ENCODE measurements around the gene LSMEM2. TPM values are rescaled to one million over a fixed set of nuclear protein-coding genes. Genes with fewer than 3 reads are reported as not detected.

Gene LSMEM2
- polyA plus RNA-seq, 1 donor, result 0.25 TPM

DNA sequence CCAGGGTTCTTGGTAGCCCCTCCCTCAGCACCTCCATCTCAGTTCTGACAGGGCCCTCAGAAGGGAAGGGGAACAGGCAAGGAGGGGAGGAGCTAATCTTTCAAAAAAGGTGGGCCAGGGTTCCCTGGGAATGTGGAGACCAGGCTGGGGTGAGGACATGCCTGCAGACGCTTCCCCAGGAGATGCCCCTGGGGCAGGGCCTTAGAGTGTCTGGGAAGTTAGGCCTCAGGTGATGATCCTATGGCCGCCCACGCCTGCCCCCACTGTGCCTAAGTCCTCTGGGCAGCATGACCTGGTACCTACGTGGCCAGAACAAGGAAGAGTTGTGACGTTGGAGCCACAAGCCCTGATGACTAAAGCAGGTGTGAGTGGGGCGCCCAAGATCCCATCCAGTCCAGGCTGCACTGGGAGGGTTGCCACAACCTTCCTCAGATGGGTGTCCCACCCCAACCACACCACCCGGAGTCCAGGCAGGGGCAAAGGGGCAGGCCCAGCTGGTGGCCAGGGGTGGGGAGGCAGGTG, 13.9 kb upstream of the LSMEM2 start:
- peak; percentile 70 to 77 for DNase-seq
- WGBS (ENCODE audit: insufficient coverage, low lambda C conversion rate), result no CpG with 5 or more reads among the region's 7 CpGs

GRCh38 chr3:50265571-50265970, 13.3 kb upstream of the LSMEM2 start:
- H3K27me3 ChIP-seq (ENCODE audit: control insufficient read depth, insufficient read depth, low read length), result no peaks in the 10 kb centered on the region
- H3K4me1 ChIP-seq (ENCODE audit: control insufficient read depth, insufficient read depth, low read length), result peaks cover 73% of the 10 kb centered on the region
- DNase-seq, result no peak
- WGBS (ENCODE audit: insufficient coverage, low lambda C conversion rate), result no CpG with 5 or more reads among the region's 1 CpG
- no peaks in the 10 kb centered on the region for H3K9me3 ChIP-seq (ENCODE audit: control insufficient read depth, low read depth, low read length)
- H3K36me3 ChIP-seq (ENCODE audit: control insufficient read depth, insufficient read depth, low read length), result no peaks in the 10 kb centered on the region
- H3K27ac ChIP-seq (ENCODE audit: low read length), result peak overlapping the region; percentile 98
- no peak overlapping the region for H3K4me3 ChIP-seq (ENCODE audit: low read length)

More for the DNA sequence above, 13.9 kb upstream of the LSMEM2 start:
- Histone ChIP-seq H3K9me3 (ENCODE audit: control insufficient read depth, low read depth, low read length) (no peaks in the 10 kb centered on the region), H3K4me1 (ENCODE audit: control insufficient read depth, insufficient read depth, low read length) (peaks cover 71% of the 10 kb centered on the region), H3K27ac (ENCODE audit: low read length) (peak overlapping the region; percentile 98), H3K36me3 (ENCODE audit: control insufficient read depth, insufficient read depth, low read length) (no peaks in the 10 kb centered on the region), H3K4me3 (ENCODE audit: low read length) (no peak overlapping the region), H3K27me3 (ENCODE audit: control insufficient read depth, insufficient read depth, low read length) (no peaks in the 10 kb centered on the region)

DNA sequence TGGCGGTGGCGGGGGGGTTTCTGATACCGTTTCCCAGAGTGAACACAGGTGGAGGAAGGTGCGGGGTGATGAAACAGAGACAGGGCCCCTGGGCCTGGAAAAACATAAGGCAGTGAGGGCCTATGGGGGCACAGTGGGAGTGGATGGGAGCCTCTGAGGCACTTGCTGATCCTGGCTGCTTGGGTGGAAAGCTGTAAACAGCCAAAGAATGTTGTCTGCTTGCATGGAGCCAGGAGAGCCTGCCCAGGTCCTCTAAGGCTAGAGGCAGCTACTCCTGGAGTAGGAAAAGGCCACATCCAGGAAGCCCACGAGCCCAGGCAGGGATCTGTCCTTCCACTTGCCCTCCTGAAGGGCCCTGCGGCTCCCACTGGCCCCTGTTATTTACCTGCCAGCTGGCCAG, 12.9 kb upstream of the LSMEM2 start:
- Histone ChIP-seq H3K27ac (ENCODE audit: low read length) (peak overlapping the region; percentile 98), H3K36me3 (ENCODE audit: control insufficient read depth, insufficient read depth, low read length) (no peaks in the 10 kb centered on the region), H3K27me3 (ENCODE audit: control insufficient read depth, insufficient read depth, low read length) (no peaks in the 10 kb centered on the region), H3K4me1 (ENCODE audit: control insufficient read depth, insufficient read depth, low read length) (peaks cover 73% of the 10 kb centered on the region), H3K4me3 (ENCODE audit: low read length) (no peak overlapping the region), H3K9me3 (ENCODE audit: control insufficient read depth, low read depth, low read length) (no peaks in the 10 kb centered on the region)
- no CpG with 5 or more reads among the region's 6 CpGs for WGBS (ENCODE audit: insufficient coverage, low lambda C conversion rate)
- no peak for DNase-seq

DNA sequence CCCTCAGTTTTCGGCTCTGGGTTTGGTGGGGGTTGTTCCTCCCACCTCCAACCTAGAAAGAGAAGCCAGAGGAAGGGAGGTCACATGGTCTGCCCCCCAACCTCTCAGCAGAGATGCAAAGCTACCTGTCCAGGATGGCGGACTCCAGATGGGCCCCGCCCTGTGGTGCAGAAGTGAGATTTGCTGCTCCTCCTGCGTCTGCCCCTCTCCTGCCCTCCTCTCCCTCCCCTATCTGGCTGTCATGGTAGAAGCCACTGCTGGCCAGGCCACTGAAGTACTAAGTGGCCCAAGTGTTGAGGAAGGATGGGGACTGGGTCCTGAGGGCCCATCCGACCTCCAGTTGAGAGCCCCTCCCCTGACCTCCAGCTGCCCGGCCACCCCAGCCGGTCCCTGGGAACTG, 12.1 kb upstream of the LSMEM2 start:
- H3K27me3 ChIP-seq (ENCODE audit: control insufficient read depth, insufficient read depth, low read length), result no peaks in the 10 kb centered on the region
- peak overlapping the region; percentile 46 for H3K4me3 ChIP-seq (ENCODE audit: low read length)
- peaks cover 74% of the 10 kb centered on the region for H3K4me1 ChIP-seq (ENCODE audit: control insufficient read depth, insufficient read depth, low read length)
- peak overlapping the region; percentile 98 for H3K27ac ChIP-seq (ENCODE audit: low read length)
- WGBS (ENCODE audit: insufficient coverage, low lambda C conversion rate), result no CpG with 5 or more reads among the region's 7 CpGs
- DNase-seq, result peak in 1 of 2 donors; percentile 34
- peaks cover 1% of the 10 kb centered on the region for H3K36me3 ChIP-seq (ENCODE audit: control insufficient read depth, insufficient read depth, low read length)
- H3K9me3 ChIP-seq (ENCODE audit: control insufficient read depth, low read depth, low read length), result no peaks in the 10 kb centered on the region

DNA sequence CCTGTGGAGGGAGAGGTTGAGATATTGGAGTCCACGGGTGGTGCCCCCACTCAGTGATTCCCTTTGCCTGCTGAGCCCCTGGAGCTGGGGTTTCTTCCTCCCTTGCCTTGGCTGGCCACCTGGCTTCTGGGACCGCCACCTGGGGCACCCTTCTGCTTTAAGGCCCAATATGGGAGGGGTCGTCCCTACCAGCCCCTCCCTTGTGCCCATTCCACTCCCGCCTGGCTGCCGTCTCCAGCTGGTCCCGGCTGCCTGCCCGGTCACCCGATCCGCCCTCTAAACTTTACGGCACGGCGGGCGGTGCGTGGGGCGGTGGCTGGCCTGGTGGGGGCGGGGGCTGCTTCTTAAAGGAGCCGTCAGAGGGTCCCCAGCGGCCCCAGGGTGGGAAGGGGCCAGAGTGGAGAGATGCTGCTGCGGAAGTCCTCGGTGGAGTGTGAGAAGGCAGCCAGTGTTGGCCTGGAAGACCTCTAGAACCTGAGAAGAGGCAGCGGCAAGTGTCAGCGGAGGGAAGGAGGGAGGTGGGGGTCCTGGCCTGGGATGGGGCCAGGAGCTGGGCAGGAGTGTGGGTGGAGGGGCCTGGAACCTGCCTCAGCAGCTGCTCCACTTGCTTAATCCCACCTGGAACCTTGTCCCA, 11.5 kb upstream of the LSMEM2 start:
- Histone ChIP-seq H3K27me3 (ENCODE audit: control insufficient read depth, insufficient read depth, low read length) (no peaks in the 10 kb centered on the region), H3K4me1 (ENCODE audit: control insufficient read depth, insufficient read depth, low read length) (peaks cover 78% of the 10 kb centered on the region), H3K9me3 (ENCODE audit: control insufficient read depth, low read depth, low read length) (no peaks in the 10 kb centered on the region), H3K36me3 (ENCODE audit: control insufficient read depth, insufficient read depth, low read length) (peaks cover 2% of the 10 kb centered on the region), H3K27ac (ENCODE audit: low read length) (peak overlapping the region; percentile 98), H3K4me3 (ENCODE audit: low read length) (peak overlapping the region; percentile 46)
- DNase-seq, result peak in 1 of 2 donors; percentile 74
- no CpG with 5 or more reads among the region's 22 CpGs for WGBS (ENCODE audit: insufficient coverage, low lambda C conversion rate)

GRCh38 chr3:50268276-50268675, 10.6 kb upstream of the LSMEM2 start:
- H3K4me3 ChIP-seq (ENCODE audit: low read length), result no peak overlapping the region
- peaks cover 2% of the 10 kb centered on the region for H3K36me3 ChIP-seq (ENCODE audit: control insufficient read depth, insufficient read depth, low read length)
- no CpG with 5 or more reads among the region's 3 CpGs for WGBS (ENCODE audit: insufficient coverage, low lambda C conversion rate)
- DNase-seq, result peak in 1 of 2 donors; percentile 44
- peaks cover under 1% of the 10 kb centered on the region for H3K27me3 ChIP-seq (ENCODE audit: control insufficient read depth, insufficient read depth, low read length)
- no peaks in the 10 kb centered on the region for H3K9me3 ChIP-seq (ENCODE audit: control insufficient read depth, low read depth, low read length)
- H3K4me1 ChIP-seq (ENCODE audit: control insufficient read depth, insufficient read depth, low read length), result peaks cover 86% of the 10 kb centered on the region
- H3K27ac ChIP-seq (ENCODE audit: low read length), result peak overlapping the region; percentile 98

DNA sequence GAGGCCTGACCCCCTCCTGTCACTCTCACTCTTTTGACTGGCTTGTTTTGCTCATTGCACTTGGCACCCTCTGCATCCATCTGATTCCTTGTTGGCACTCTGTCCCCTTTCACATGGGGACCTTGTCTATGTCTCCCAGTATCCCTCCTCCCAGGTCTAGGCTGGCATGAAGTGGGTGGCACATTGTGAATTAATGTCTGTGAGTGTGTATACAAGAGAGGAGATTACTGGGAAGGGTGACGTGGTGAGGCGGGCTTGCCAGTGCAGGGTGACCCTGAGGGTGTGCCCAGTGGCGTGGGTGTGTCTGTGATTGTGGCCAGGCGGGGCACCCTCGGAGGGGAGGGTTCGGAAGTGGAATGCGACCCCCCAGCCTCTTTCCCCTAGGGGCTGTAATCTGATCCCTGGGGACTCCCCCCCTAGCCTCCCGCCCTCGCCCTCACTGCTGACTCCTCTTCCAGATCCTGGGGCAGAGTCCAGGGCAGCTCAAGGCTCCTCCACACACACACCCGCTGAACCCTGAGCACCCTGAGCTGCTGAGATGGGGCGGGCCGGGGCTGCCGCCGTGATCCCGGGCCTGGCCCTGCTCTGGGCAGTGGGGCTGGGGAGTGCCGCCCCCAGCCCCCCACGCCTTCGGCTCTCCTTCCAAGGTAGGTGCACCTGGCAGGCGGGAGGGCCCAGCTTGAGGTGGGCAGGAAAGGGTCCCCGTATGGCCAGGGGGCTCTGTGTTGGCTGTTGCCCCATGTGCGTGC, 10.0 kb upstream of the LSMEM2 start, which contains the start of gene SEMA3B:
TSS of gene SEMA3B (plus strand) at position 445 of the 749 bp plus-strand sequence. CDS start at position 539, 94 bp downstream.
- DNase-seq, result peak; percentile 94 to 97
- peaks cover 5% of the 10 kb centered on the region for H3K27me3 ChIP-seq (ENCODE audit: control insufficient read depth, insufficient read depth, low read length)
- peak within 1 kb of the TSS; percentile 98 for H3K27ac ChIP-seq (ENCODE audit: low read length)
- peaks cover 90% of the 10 kb centered on the region for H3K4me1 ChIP-seq (ENCODE audit: control insufficient read depth, insufficient read depth, low read length)
- H3K4me3 ChIP-seq (ENCODE audit: low read length), result peak within 1 kb of the TSS; percentile 75
- H3K9me3 ChIP-seq (ENCODE audit: control insufficient read depth, low read depth, low read length), result peaks cover 5% of the 10 kb centered on the region
- H3K36me3 ChIP-seq (ENCODE audit: control insufficient read depth, insufficient read depth, low read length), result peaks cover 5% of the 10 kb centered on the region
- no CpG with 5 or more reads among the region's 21 CpGs for WGBS (ENCODE audit: insufficient coverage, low lambda C conversion rate)

DNA sequence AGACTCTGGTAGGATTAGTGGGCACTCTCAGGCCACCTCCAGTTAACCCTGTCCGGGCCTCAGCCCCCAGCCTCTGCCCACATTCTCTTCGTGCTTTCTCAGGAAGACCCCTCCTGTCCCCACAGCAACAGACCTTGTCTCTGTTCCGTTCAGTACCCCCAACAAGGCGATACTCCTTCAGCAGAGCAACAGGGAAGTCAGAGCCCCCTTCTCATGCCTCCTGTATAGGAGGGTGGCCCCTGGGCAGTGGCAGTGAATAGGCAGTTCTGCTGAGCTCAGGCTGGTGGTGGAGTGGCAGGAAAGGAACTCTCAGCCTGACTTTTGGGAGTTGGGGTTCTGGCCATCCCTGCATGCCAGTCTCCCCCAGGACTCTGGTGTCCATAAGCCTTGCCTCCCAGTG, 9.4 kb upstream of the LSMEM2 start:
- Histone ChIP-seq H3K27me3 (ENCODE audit: control insufficient read depth, insufficient read depth, low read length) (peaks cover 11% of the 10 kb centered on the region), H3K9me3 (ENCODE audit: control insufficient read depth, low read depth, low read length) (peaks cover 6% of the 10 kb centered on the region), H3K4me1 (ENCODE audit: control insufficient read depth, insufficient read depth, low read length) (peaks cover 89% of the 10 kb centered on the region), H3K36me3 (ENCODE audit: control insufficient read depth, insufficient read depth, low read length) (peaks cover 11% of the 10 kb centered on the region), H3K27ac (ENCODE audit: low read length) (peak overlapping the region; percentile 98), H3K4me3 (ENCODE audit: low read length) (peak overlapping the region; percentile 75)
- 40% methylated on average over 1 of the region's 4 CpGs for WGBS (ENCODE audit: insufficient coverage, low lambda C conversion rate)
- no peak for DNase-seq

DNA sequence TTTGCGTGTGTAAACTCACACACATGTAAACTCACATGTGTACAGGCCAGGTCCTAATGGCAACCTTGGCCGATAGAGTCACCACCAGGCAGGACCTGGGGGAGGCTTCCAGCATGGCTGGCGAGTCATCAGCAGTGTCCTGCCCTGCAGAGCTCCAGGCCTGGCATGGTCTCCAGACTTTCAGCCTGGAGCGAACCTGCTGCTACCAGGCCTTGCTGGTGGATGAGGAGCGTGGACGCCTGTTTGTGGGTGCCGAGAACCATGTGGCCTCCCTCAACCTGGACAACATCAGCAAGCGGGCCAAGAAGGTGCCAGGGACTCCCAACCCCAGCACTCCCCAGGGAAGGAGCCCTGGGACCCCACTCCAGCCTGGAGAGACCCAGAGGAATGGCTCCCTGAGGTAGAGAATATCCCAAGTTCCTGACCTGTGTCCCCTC, 8.9 kb upstream of the LSMEM2 start:
- peaks cover 6% of the 10 kb centered on the region for H3K9me3 ChIP-seq (ENCODE audit: control insufficient read depth, low read depth, low read length)

DNA sequence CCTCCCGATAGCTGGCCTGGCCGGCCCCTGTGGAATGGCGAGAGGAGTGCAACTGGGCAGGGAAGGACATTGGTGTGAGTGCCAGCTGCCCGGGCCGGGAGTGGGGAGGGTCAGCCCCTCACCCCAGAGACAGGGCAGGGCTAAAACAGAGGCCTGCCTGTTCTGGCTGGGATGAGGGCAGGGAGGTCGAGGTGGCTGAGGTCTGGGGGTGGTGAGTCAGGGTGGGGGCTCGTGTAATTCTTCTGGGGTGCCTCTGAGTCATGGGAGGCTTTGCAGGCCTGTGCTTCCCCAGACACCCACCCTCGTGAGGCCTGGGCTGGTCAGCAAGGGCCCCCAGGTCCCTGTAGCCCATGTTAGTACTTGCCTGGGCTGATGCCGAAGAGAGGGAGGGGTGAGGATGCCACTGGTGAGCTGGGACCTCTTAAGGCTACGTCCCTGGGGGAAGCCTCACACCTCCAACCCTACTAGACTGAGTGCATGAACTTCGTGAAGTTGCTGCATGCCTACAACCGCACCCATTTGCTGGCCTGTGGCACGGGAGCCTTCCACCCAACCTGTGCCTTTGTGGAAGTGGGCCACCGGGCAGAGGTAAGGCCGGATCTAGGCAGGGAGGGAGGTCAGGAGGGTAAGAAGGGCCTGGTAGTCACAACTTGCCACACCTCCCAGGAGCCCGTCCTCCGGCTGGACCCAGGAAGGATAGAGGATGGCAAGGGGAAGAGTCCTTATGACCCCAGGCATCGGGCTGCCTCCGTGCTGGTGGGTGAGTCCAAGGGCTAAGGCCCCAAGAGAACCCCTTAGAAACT, 8.3 kb upstream of the LSMEM2 start:
- Histone ChIP-seq H3K4me3 (ENCODE audit: low read length) (peak overlapping the region; percentile 75), H3K36me3 (ENCODE audit: control insufficient read depth, insufficient read depth, low read length) (peaks cover 21% of the 10 kb centered on the region), H3K9me3 (ENCODE audit: control insufficient read depth, low read depth, low read length) (peaks cover 8% of the 10 kb centered on the region), H3K27ac (ENCODE audit: low read length) (peak overlapping the region; percentile 98), H3K27me3 (ENCODE audit: control insufficient read depth, insufficient read depth, low read length) (peaks cover 22% of the 10 kb centered on the region), H3K4me1 (ENCODE audit: control insufficient read depth, insufficient read depth, low read length) (peaks cover 78% of the 10 kb centered on the region)
- DNase-seq, result peak in 1 of 2 donors; percentile 41
- WGBS (ENCODE audit: insufficient coverage, low lambda C conversion rate), result no CpG with 5 or more reads among the region's 19 CpGs

More for the DNA sequence above, 8.9 kb upstream of the LSMEM2 start:
- Histone ChIP-seq H3K4me3 (ENCODE audit: low read length) (peak overlapping the region; percentile 75), H3K4me1 (ENCODE audit: control insufficient read depth, insufficient read depth, low read length) (peaks cover 84% of the 10 kb centered on the region), H3K27ac (ENCODE audit: low read length) (peak overlapping the region; percentile 98), H3K36me3 (ENCODE audit: control insufficient read depth, insufficient read depth, low read length) (peaks cover 15% of the 10 kb centered on the region), H3K27me3 (ENCODE audit: control insufficient read depth, insufficient read depth, low read length) (peaks cover 15% of the 10 kb centered on the region)
- WGBS (ENCODE audit: insufficient coverage, low lambda C conversion rate), result no CpG with 5 or more reads among the region's 8 CpGs
- peak in 1 of 2 donors; percentile 45 for DNase-seq

Data from large intestine (tissue), 3 donors.